H1 (cell line): ENCODE data around the gene GJB4. TPM values are rescaled to one million over a fixed set of nuclear protein-coding genes. Genes with fewer than 3 reads are reported as not detected.

Experiments used
- CTCF ChIA-PET: fragments of 300-600 bp; sonication (Branson Sonifier 250); formaldehyde crosslinking; loops from one replicate; lab custom pipeline; 2021; ENCODE audit not compliant: partially characterized antibody; lab: Charles Lee
- POLR2A ChIA-PET: fragments of 300-600 bp; sonication (Branson Sonifier 250); formaldehyde crosslinking; loops from one replicate; lab custom pipeline; 2021; ENCODE audit warnings: inconsistent platforms; ENCODE audit not compliant: partially characterized antibody; lab: Charles Lee
- DNase-seq, 2 experiments: peaks; one replicate each; pipeline versions ENCODE4 v3.0.0 to v3.0.0-alpha.2; 2010 to 2022; ENCODE audit warnings: low spot score in 2 of 2, low read depth in 1 of 2, mixed read lengths in 1 of 2
- FAIRE-seq: peaks from 2 replicates; lab custom pipeline; 2011; peaks lifted over from hg19 to GRCh38; lab: Jason Lieb, UNC
- H2AFZ ChIP-seq: 2 replicates; pipeline ENCODE4 v1.8.1; 2012; ENCODE audit warnings: low read length, inconsistent platforms
- H2AK5ac ChIP-seq: 2 replicates; pipeline ENCODE4 v1.6.1; 2013; ENCODE audit warnings: low read depth, low read length
- H2BK120ac ChIP-seq: replicated peaks from 2 replicates; pipeline ENCODE3; 2013; ENCODE audit warnings: low read depth, low read length, inconsistent platforms
- H2BK12ac ChIP-seq: 2 replicates; pipeline ENCODE4 v1.6.1; 2013; ENCODE audit warnings: low read depth, low read length
- H2BK15ac ChIP-seq: 2 replicates; pipeline ENCODE4 v1.6.1; 2013; ENCODE audit warnings: low read length
- H2BK20ac ChIP-seq: 2 replicates; pipeline ENCODE4 v1.6.1; 2013; ENCODE audit warnings: low read length
- H2BK5ac ChIP-seq: 2 replicates; pipeline ENCODE4 v1.6.1; 2013; ENCODE audit warnings: low read depth, low read length
- H3K14ac ChIP-seq: 2 replicates; pipeline ENCODE4 v1.6.1; 2013; ENCODE audit warnings: inconsistent platforms; ENCODE audit not compliant: insufficient read length
- H3K18ac ChIP-seq: 2 replicates; pipeline ENCODE4 v1.6.1; 2013; ENCODE audit warnings: low read length; ENCODE audit errors: extremely low read depth
- H3K23ac ChIP-seq: 2 replicates; pipeline ENCODE4 v1.6.1; 2013; ENCODE audit warnings: inconsistent platforms; ENCODE audit not compliant: insufficient read length
- H3K23me2 ChIP-seq: 2 replicates; pipeline ENCODE4 v1.6.1; 2013; ENCODE audit warnings: low read depth, low read length
- H3K27ac ChIP-seq: 2 replicates; pipeline ENCODE4 v1.6.1; 2011; ENCODE audit warnings: low read depth, low read length, inconsistent platforms
- H3K27me3 ChIP-seq, 4 experiments: replicated peaks in 1 of 4; 1 replicate in 1 of 4; 2 replicates in 3 of 4; pipeline versions ENCODE4 v1.6.1 to v1.8.1; 2011 to 2013; ENCODE audit warnings: low read length in 3 of 4, mild to moderate bottlenecking in 3 of 4, inconsistent platforms in 2 of 4, mixed read lengths in 2 of 4, moderate library complexity in 1 of 4; ENCODE audit not compliant: control insufficient read depth in 3 of 4, insufficient read depth in 3 of 4; ENCODE audit errors: extremely low read depth in 1 of 4
- H3K36me3 ChIP-seq, 4 experiments: 2 replicates each; pipeline versions ENCODE4 v1.6.1 to v1.8.1; 2011 to 2013; ENCODE audit warnings: mild to moderate bottlenecking in 4 of 4, low read length in 3 of 4, moderate library complexity in 2 of 4, control low read depth in 1 of 4, inconsistent platforms in 1 of 4; ENCODE audit not compliant: insufficient read depth in 4 of 4, control insufficient read depth in 2 of 4
- H3K4ac ChIP-seq: replicated peaks from 2 replicates; pipeline ENCODE3; 2013; ENCODE audit warnings: low read length, low read depth, mixed read lengths, inconsistent platforms; ENCODE audit not compliant: insufficient read length
- H3K4me1 ChIP-seq, 4 experiments: replicated peaks in 1 of 4; 1 replicate in 1 of 4; 2 replicates in 3 of 4; pipeline versions ENCODE4 v1.6.1 to v1.8.1; 2011 to 2013; ENCODE audit warnings: low read length in 3 of 4, inconsistent platforms in 2 of 4, mixed read lengths in 1 of 4; ENCODE audit not compliant: insufficient read depth in 4 of 4, control insufficient read depth in 3 of 4
- H3K4me2 ChIP-seq, 2 experiments: 2 replicates each; pipeline versions ENCODE4 v1.6.1 to v1.8.1; 2011 to 2013; ENCODE audit warnings: low read depth in 2 of 2, low read length in 2 of 2, control low read depth in 1 of 2, inconsistent platforms in 1 of 2, mild to moderate bottlenecking in 1 of 2; ENCODE audit not compliant: insufficient read depth in 1 of 2
- H3K4me3 ChIP-seq, 4 experiments: fragments of 200-600, 300-600 bp in 1 of 4; sonication (generic), shearing (Covaris generic), sonication (Bioruptor Twin) in 1 of 4; 2 replicates each; pipeline versions ENCODE4 v1.5.1 to v1.8.1; 2011 to 2016; ENCODE audit warnings: low read length in 4 of 4, low read depth in 3 of 4, control low read depth in 2 of 4, inconsistent platforms in 2 of 4, mild to moderate bottlenecking in 2 of 4, mixed read lengths in 1 of 4, moderate library complexity in 1 of 4; ENCODE audit not compliant: insufficient read depth in 2 of 4; ENCODE audit errors: extremely low read depth in 1 of 4
- H3K56ac ChIP-seq: replicated peaks from 2 replicates; pipeline ENCODE3; 2013; ENCODE audit warnings: low read depth, mild to moderate bottlenecking, mixed read lengths, low read length, inconsistent platforms; ENCODE audit not compliant: insufficient read length
- H3K79me1 ChIP-seq: 2 replicates; pipeline ENCODE4 v1.6.1; 2013; ENCODE audit warnings: low read depth, low read length, control low read depth
- H3K79me2 ChIP-seq, 2 experiments: 2 replicates each; pipeline versions ENCODE4 v1.6.1 to v1.8.1; 2012 to 2013; ENCODE audit warnings: low read length in 2 of 2, mild to moderate bottlenecking in 2 of 2, inconsistent platforms in 1 of 2; ENCODE audit not compliant: insufficient read depth in 2 of 2, control insufficient read depth in 1 of 2
- H3K9ac ChIP-seq, 4 experiments: replicated peaks in 1 of 4; 1 replicate in 1 of 4; 2 replicates in 3 of 4; pipeline versions ENCODE4 v1.6.1 to v1.8.1; 2011 to 2013; ENCODE audit warnings: low read depth in 3 of 4, low read length in 3 of 4, control low read depth in 2 of 4, mild to moderate bottlenecking in 2 of 4, moderate library complexity in 2 of 4, inconsistent platforms in 1 of 4; ENCODE audit errors: extremely low read depth in 1 of 4
- H3K9me3 ChIP-seq, 2 experiments: 2 replicates each; pipeline versions ENCODE4 v1.6.1 to v1.8.1; 2012 to 2013; ENCODE audit warnings: mild to moderate bottlenecking in 2 of 2, moderate library complexity in 2 of 2, control low read depth in 1 of 2, inconsistent platforms in 1 of 2, low read depth in 1 of 2, low read length in 1 of 2, mixed read lengths in 1 of 2; ENCODE audit not compliant: insufficient read depth in 2 of 2
- H4K20me1 ChIP-seq, 2 experiments: replicated peaks in 1 of 2; 2 replicates each; pipeline versions ENCODE3 to v1.8.1; 2011 to 2013; ENCODE audit warnings: inconsistent platforms in 2 of 2, low read length in 2 of 2, mild to moderate bottlenecking in 1 of 2; ENCODE audit not compliant: insufficient read depth in 2 of 2, control insufficient read depth in 1 of 2
- H4K5ac ChIP-seq: 2 replicates; pipeline ENCODE4 v1.6.1; 2013; ENCODE audit warnings: low read length, low read depth, mixed read lengths, inconsistent platforms; ENCODE audit not compliant: insufficient read length
- H4K8ac ChIP-seq: 2 replicates; pipeline ENCODE4 v1.8.0; 2013; ENCODE audit warnings: mild to moderate bottlenecking, moderate library complexity, low read length, inconsistent platforms; ENCODE audit not compliant: insufficient read depth; ENCODE audit errors: extremely low read depth
- H4K91ac ChIP-seq: replicated peaks from 2 replicates; pipeline ENCODE3; 2013; ENCODE audit warnings: low read length, mixed read lengths, inconsistent platforms; ENCODE audit not compliant: insufficient read length
- ASH2L ChIP-seq: fragments of 200-600, 300-600 bp; sonication (generic); IDR thresholded peaks from one replicate; pipeline ENCODE4 v1.7.1; 2017; ENCODE audit warnings: low read length
- CEBPB ChIP-seq: IDR thresholded peaks from 2 replicates; pipeline ENCODE4 v1.6.1; 2012; ENCODE audit warnings: low read depth, low read length
- KDM4A ChIP-seq: IDR thresholded peaks from one replicate; pipeline ENCODE4 v1.7.1; 2012; ENCODE audit warnings: low read depth, mild to moderate bottlenecking, moderate library complexity, low read length, inconsistent platforms; ENCODE audit not compliant: severe bottlenecking
- SP1 ChIP-seq: IDR thresholded peaks from 2 replicates; pipeline ENCODE4 v1.6.1; 2011; ENCODE audit warnings: low read depth, low read length
- WGBS, 2 experiments: shearing (Covaris generic) in 1 of 2; methylation state at CpG; one replicate each; pipeline versions ENCODE4 v1.1.6 to v1.1.7; 2013 to 2015; ENCODE audit warnings: low lambda C conversion rate in 2 of 2, mixed read lengths in 2 of 2, inconsistent platforms in 1 of 2, low coverage in 1 of 2, missing lambda C conversion rate in 1 of 2; ENCODE audit not compliant: insufficient replicate concordance in 2 of 2, insufficient coverage in 1 of 2, insufficient read length in 1 of 2; ENCODE audit errors: extremely low coverage in 1 of 2, missing lambda C conversion rate in 1 of 2; 5-methylcytosine and 5-hydroxymethylcytosine counted together
- polyA plus RNA-seq, 7 experiments: library from polyadenylated mRNA; depleted of rRNA in 3 of 7; stranded (reverse) in 5 of 7; unstranded in 2 of 7; fragments of >200 nt in 5 of 7; fragments of 200-250 nt in 2 of 7; gene quantifications; 1 replicate in 5 of 7; 2 replicates in 1 of 7; 4 replicates in 1 of 7; pipeline versions ENCODE4 v1.2.1 to v1.2.3, GENCODE V29; 2011 to 2013; ENCODE audit warnings: missing spikeins in 2 of 7, mixed read lengths in 2 of 7
- total RNA-seq: library from RNA; stranded (reverse); fragmentation: NEBNext Ultra II Directional; extraction: Animal tissue kit (Norgen Biotek cat#: 25700); gene quantifications from 2 replicates; pipeline ENCODE4 v1.2.1, GENCODE V29; 2021

GJB4 gene
- total and polyA plus RNA-seq, 2 of the 8 experiments (the other 6 are each of a cell fraction or from before 2014, with no cell fraction given): 0.20 to 0.41 TPM

- H3K4me2 ChIP-seq: no peak overlapping the region
- no peak overlapping the region for H3K27ac ChIP-seq
- no peak overlapping the region for H3K18ac ChIP-seq
- H4K20me1 ChIP-seq: no peaks in the 10 kb centered on the region
- H2BK15ac ChIP-seq: no peak overlapping the region
- POLR2A ChIA-PET: no interaction called here
- H3K79me2 ChIP-seq: no peaks in the 10 kb centered on the region
- H3K23me2 ChIP-seq: no peaks in the 10 kb centered on the region; the same call in 1 of the 2 replicates
- H2BK12ac ChIP-seq: no peak overlapping the region
- no peak overlapping the region for H3K14ac ChIP-seq
- H3K79me1 ChIP-seq: no peaks in the 10 kb centered on the region
- no peaks in the 10 kb centered on the region for H3K36me3 ChIP-seq
- no peak overlapping the region for H2AFZ ChIP-seq
- H2BK20ac ChIP-seq: no peak overlapping the region
- CTCF ChIA-PET: interaction anchor here (0.6 to 2.0 kb wide), 4 partner anchors 23 to 254 kb away, joined by 3 to 8 read pairs (median 4); no protein-coding TSS in a partner anchor
- H3K4me1 ChIP-seq: no peaks in the 10 kb centered on the region
- H3K23ac ChIP-seq: no peak overlapping the region
- H3K4me3 ChIP-seq: no peak overlapping the region
- no peak for DNase-seq
- no peak overlapping the region for H3K56ac ChIP-seq
- H3K9ac ChIP-seq: no peak overlapping the region
- FAIRE-seq: no peak
- H2BK120ac ChIP-seq: no peak overlapping the region
- 92% methylated on average over 6 of the region's 6 CpGs; no CpG with 5 or more reads in 1 of the 2 experiments for WGBS, 2 experiments
- no peak overlapping the region for H4K91ac ChIP-seq
- no peaks in the 10 kb centered on the region for H3K9me3 ChIP-seq
- no peak overlapping the region for H3K4ac ChIP-seq
- H3K27me3 ChIP-seq: no peaks in the 10 kb centered on the region
- H4K8ac ChIP-seq: no peak overlapping the region
- H2BK5ac ChIP-seq: no peak overlapping the region
- no peak overlapping the region for H2AK5ac ChIP-seq
- H4K5ac ChIP-seq: no peak overlapping the region
- TF ChIP-seq KDM4A (no peak), SP1 (no peak), ASH2L (no peak), CEBPB (no peak)
Measured at GRCh38 chr1:34713443-34713842, 46.1 kb upstream of the GJB4 start.
